Left lung (tissue), 10 donors: ENCODE data around the gene SDK2. TPM values are rescaled to one million over a fixed set of nuclear protein-coding genes. Genes with fewer than 3 reads are reported as not detected.

ENCODE experiments used
- ATAC-seq: fragments of 200-7000 bp; cut with Tn5 transposase; one replicate; pipeline ENCODE4 v1.9.1; 2020; ENCODE audit warnings: moderate library complexity
- DNase-seq, 4 donors: peaks; one replicate each; pipeline ENCODE4 v3.0.0-alpha.2; 2013 to 2020
- H3K27ac ChIP-seq, 2 donors: fragments of 200-600 bp; sonication (generic) in 1 of 2; one replicate each; pipeline versions ENCODE4 v1.5.0 to v1.8.0; 2020 to 2021
- H3K27me3 ChIP-seq, 2 donors: fragments of 200-600 bp; sonication (generic) in 1 of 2; one replicate each; pipeline versions ENCODE4 v1.5.0 to v1.8.0; 2020 to 2021
- H3K36me3 ChIP-seq, 2 donors: fragments of 200-600 bp; sonication (generic) in 1 of 2; one replicate each; pipeline versions ENCODE4 v1.5.0 to v1.8.0; 2020 to 2021
- H3K4me1 ChIP-seq, 2 donors: fragments of 200-600 bp; one replicate each; pipeline ENCODE4 v1.8.0; 2021
- H3K4me3 ChIP-seq, 2 donors: fragments of 200-600 bp; sonication (generic) in 1 of 2; one replicate each; pipeline versions ENCODE4 v1.5.0 to v1.8.0; 2020 to 2021; ENCODE audit warnings: mild to moderate bottlenecking in 1 of 2
- H3K9me3 ChIP-seq, 2 donors: fragments of 200-600 bp; sonication (generic) in 1 of 2; one replicate each; pipeline versions ENCODE4 v1.5.0 to v1.8.0; 2020 to 2021
- CTCF ChIP-seq, 2 donors: fragments of 200-600 bp; sonication (generic) in 1 of 2; IDR thresholded peaks; one replicate each; pipeline versions ENCODE4 v1.5.0 to v1.8.0; 2021; ENCODE audit warnings: antibody characterized with exemption in 2 of 2
- intact Hi-C, 2 donors: fragments of 100-400 bp; cut with DNase I; formaldehyde crosslinking; loops; one replicate each; pipeline versions ENCODE4 v1.11.2 to v1.14.2; 2022
- polyA plus RNA-seq, 6 donors: library from polyadenylated mRNA; unstranded; fragments of 120-200 nt; gene quantifications; one replicate each; pipeline ENCODE4 v1.2.1, GENCODE V29; 2013; ENCODE audit not compliant: insufficient read length in 6 of 6
- total RNA-seq, 2 donors: library from RNA; stranded (reverse); fragmentation: NEBNext Ultra II Directional; extraction: Animal tissue kit (Norgen Biotek cat#: 25700); gene quantifications; one replicate each; pipeline ENCODE4 v1.2.1, GENCODE V29; 2021
- donor health status: DM: no; HTN: yes; CAD: no.
- donor health status: DM: no; HTN: no; CAD: no.

SDK2 gene
- total and polyA plus RNA-seq, 8 donors = 6.0 to 10.9 (median 7.5) TPM

DNA sequence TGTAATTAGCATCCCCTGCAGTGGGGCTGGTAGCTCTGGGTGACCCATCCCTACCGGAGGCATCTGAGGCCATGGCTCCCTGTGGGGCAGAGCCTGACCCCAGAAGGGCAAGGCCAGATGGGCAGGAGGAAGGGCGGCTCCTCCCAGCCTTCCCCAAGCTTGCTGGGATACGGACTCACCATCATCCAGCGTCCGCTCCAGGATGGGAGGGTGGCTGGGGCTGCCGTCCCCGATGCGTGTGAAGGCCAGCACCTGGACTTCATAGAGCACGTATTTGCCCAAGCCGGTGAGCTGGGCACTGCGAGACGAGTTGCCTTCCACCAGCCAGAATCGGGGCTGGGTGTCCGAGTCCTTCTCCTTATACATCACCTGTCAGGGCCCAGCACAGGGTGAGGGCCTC is 250.9 kb downstream of the SDK2 start:
- Histone ChIP-seq H3K27ac (no peak overlapping the region), H3K27me3 (no peaks in the 10 kb centered on the region), H3K9me3 (no peaks in the 10 kb centered on the region), H3K36me3 (no peaks in the 10 kb centered on the region), H3K4me3 (no peak overlapping the region), H3K4me1 (no peaks in the 10 kb centered on the region)
- DNase-seq (peak in 1 of 4 donors; percentile 58), ATAC-seq (no peak)
- intact Hi-C loops = no loop called here
- TF ChIP-seq CTCF (IDR thresholded peaks at IDR 0.05) = no peak

DNA sequence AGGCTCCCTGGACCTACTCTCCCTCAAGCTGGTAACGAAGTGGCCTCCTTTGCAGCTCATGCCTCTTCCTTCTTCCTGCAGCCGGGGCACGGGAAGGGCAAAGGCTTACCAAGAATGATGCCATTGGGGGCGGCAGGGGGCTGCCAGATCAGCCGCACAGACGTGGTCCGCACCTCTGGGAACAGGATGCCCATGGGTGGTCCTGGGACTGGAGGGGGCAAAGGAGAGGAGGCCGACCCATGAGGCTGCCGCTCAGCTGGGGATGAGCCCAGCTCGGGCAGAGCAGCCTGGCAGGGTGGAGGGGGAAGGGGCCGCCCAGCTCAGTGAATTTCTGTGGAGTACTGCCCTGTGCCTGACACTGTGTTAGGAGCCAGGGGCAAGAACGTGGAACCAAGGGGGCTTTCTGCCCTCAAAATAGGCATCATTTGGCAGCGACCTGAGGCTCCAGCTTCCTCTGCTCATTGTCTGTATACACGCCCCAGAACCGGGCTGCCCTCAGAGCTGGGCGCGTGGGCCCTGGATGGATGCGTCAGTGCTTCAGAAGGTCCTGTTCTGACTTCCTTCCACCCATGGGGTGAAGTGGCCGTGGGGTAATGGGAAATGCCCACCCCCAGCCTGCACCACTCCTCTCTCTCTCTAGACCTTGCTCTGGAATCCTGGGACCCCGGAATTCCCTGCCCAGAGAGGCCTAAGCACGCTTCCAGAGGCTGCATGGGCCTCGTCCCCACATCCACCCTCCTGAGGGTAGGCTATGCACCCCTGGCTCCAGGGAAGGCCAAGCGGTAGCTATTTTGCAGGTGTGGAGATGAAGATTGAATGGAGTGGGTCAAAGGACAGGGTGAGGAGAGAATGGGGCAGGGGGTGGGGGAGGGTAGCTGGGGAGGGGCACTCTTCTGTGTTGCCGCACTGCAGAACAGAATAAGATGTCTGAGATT is 252.6 kb downstream of the SDK2 start:
- intact Hi-C loops = no loop called here
- H3K27ac ChIP-seq = no peak overlapping the region
- H3K9me3 ChIP-seq = no peaks in the 10 kb centered on the region
- ATAC-seq (no peak), DNase-seq (peak in 1 of 4 donors; percentile 61)
- no peaks in the 10 kb centered on the region for H3K36me3 ChIP-seq
- H3K4me1 ChIP-seq = no peaks in the 10 kb centered on the region
- no peak overlapping the region for H3K4me3 ChIP-seq
- no peaks in the 10 kb centered on the region for H3K27me3 ChIP-seq
- TF ChIP-seq CTCF (IDR thresholded peaks at IDR 0.05) = no peak

DNA sequence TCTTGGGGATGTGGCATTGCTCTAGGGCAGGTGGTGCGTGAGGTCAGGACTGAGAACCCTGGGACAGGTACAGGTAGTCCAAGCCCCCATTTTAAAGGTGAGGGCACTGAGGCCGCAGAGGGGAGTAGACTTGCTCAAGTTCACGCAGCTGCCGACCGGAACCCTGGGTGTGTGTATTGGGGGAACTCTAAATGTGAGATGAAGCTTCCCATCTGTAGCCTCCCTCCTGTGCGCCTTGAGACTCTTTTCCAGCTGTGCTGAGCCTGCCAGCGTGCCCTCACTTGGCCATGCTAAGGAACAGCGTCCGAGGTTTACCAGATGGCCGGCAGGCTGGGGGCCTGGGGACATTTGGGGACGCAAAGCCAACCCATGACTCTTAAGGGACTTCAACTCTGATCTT is 253.4 kb downstream of the SDK2 start:
- DNase-seq (peak in 1 of 4 donors; percentile 56), ATAC-seq (no peak)
- Histone ChIP-seq H3K9me3 (no peaks in the 10 kb centered on the region), H3K27me3 (peaks cover 0 to 3% of the 10 kb centered on the region in 2 donors), H3K4me3 (no peak overlapping the region), H3K36me3 (no peaks in the 10 kb centered on the region), H3K4me1 (no peaks in the 10 kb centered on the region), H3K27ac (no peak overlapping the region)
- TF ChIP-seq CTCF (IDR thresholded peaks at IDR 0.05) = no peak
- intact Hi-C loops = no loop called here

DNA sequence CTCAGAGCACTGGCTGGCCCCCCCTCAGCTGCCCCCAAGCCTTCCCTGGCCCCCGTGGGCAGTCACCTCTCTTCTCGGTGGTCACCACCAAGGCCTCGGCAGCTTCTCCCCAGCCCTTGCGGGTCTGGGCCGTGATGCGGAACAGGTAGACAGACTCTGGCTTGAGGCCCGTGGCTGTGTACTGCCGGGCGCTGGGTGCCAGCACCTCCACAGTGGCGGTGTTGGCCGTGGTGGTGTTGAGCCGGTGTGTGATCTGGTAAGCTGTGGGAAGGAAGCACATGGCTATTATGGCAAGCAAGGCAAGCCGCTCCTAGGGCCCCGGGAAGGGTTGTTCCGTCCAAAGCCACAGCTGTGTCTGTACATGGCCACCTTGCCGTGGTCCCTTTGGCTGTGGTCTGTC is 254.0 kb downstream of the SDK2 start:
- peak in 1 of 4 donors; percentile 63 for DNase-seq
- ATAC-seq = no peak
- H3K27ac ChIP-seq = no peak overlapping the region
- peaks cover 0 to 2% of the 10 kb centered on the region in 2 donors for H3K36me3 ChIP-seq
- no peaks in the 10 kb centered on the region for H3K9me3 ChIP-seq
- H3K4me1 ChIP-seq = no peaks in the 10 kb centered on the region
- no peak for TF ChIP-seq CTCF (IDR thresholded peaks at IDR 0.05)
- no peak overlapping the region for H3K4me3 ChIP-seq
- peaks cover 0 to 9% of the 10 kb centered on the region in 2 donors for H3K27me3 ChIP-seq
- intact Hi-C loops = no loop called here

GRCh38 chr17:73389411-73389810 is 254.8 kb downstream of the SDK2 start:
- intact Hi-C loops = no loop called here
- no peak overlapping the region for H3K4me3 ChIP-seq
- ATAC-seq = no peak

More at GRCh38 chr17:73389411-73389810, 254.8 kb downstream of the SDK2 start:
- Histone ChIP-seq H3K9me3 (no peaks in the 10 kb centered on the region), H3K27me3 (peaks cover 0 to 10% of the 10 kb centered on the region in 2 donors), H3K36me3 (peaks cover 0 to 4% of the 10 kb centered on the region in 2 donors), H3K4me1 (no peaks in the 10 kb centered on the region), H3K27ac (no peak overlapping the region)
- no peak for TF ChIP-seq CTCF (IDR thresholded peaks at IDR 0.05)
- peak in 1 of 4 donors; percentile 28 for DNase-seq
